Uterus (tissue), 2 donors: ENCODE measurements around the gene ZNF780A.

Experiments
- POLR2A ChIP-seq, 2 donors: fragments of 450-650 bp; IDR thresholded peaks; one replicate each; pipeline ENCODE4 v1.6.1; 2016; ENCODE audit warnings: antibody characterized with exemption in 2 of 2, mild to moderate bottlenecking in 1 of 2, moderate library complexity in 1 of 2
- TF ChIP-seq, protein P1 (sequence below), 4 experiments: fragments of 200-600 bp in 2 of 4; fragments of 450-650 bp in 2 of 4; sonication (generic) in 2 of 4; IDR thresholded peaks; one replicate each; pipeline ENCODE4 v1.5.1; 2016 to 2019; ENCODE audit warnings: antibody characterized with exemption in 4 of 4, mild to moderate bottlenecking in 2 of 4, moderate library complexity in 1 of 4

- TF ChIP-seq, protein P1, sequence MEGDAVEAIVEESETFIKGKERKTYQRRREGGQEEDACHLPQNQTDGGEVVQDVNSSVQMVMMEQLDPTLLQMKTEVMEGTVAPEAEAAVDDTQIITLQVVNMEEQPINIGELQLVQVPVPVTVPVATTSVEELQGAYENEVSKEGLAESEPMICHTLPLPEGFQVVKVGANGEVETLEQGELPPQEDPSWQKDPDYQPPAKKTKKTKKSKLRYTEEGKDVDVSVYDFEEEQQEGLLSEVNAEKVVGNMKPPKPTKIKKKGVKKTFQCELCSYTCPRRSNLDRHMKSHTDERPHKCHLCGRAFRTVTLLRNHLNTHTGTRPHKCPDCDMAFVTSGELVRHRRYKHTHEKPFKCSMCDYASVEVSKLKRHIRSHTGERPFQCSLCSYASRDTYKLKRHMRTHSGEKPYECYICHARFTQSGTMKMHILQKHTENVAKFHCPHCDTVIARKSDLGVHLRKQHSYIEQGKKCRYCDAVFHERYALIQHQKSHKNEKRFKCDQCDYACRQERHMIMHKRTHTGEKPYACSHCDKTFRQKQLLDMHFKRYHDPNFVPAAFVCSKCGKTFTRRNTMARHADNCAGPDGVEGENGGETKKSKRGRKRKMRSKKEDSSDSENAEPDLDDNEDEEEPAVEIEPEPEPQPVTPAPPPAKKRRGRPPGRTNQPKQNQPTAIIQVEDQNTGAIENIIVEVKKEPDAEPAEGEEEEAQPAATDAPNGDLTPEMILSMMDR (IDR thresholded peaks at IDR 0.05) = no peak
- TF ChIP-seq POLR2A (IDR thresholded peaks at IDR 0.05) = no peak
Observed at GRCh38 chr19:40136818-40137217, 46.1 kb upstream of the ZNF780A start.
